Measurements from ENCODE around the gene TNFSF8. TPM values are rescaled to one million over a fixed set of nuclear protein-coding genes. Genes with fewer than 3 reads are reported as not detected.

TNFSF8 gene
- total RNA-seq, 1 donor = not detected

- TF ChIP-seq, protein P1, sequence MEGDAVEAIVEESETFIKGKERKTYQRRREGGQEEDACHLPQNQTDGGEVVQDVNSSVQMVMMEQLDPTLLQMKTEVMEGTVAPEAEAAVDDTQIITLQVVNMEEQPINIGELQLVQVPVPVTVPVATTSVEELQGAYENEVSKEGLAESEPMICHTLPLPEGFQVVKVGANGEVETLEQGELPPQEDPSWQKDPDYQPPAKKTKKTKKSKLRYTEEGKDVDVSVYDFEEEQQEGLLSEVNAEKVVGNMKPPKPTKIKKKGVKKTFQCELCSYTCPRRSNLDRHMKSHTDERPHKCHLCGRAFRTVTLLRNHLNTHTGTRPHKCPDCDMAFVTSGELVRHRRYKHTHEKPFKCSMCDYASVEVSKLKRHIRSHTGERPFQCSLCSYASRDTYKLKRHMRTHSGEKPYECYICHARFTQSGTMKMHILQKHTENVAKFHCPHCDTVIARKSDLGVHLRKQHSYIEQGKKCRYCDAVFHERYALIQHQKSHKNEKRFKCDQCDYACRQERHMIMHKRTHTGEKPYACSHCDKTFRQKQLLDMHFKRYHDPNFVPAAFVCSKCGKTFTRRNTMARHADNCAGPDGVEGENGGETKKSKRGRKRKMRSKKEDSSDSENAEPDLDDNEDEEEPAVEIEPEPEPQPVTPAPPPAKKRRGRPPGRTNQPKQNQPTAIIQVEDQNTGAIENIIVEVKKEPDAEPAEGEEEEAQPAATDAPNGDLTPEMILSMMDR (IDR thresholded peaks at IDR 0.05; ENCODE audit: insufficient read depth, low read length) = no peak
- DNase-seq (ENCODE audit: low read depth) = no peak
- H3K4me3 ChIP-seq (ENCODE audit: low read depth, low read length) = no peak overlapping the region
Observed at GRCh38 chr9:114888607-114889006, 41.8 kb downstream of the TNFSF8 start.

DNA sequence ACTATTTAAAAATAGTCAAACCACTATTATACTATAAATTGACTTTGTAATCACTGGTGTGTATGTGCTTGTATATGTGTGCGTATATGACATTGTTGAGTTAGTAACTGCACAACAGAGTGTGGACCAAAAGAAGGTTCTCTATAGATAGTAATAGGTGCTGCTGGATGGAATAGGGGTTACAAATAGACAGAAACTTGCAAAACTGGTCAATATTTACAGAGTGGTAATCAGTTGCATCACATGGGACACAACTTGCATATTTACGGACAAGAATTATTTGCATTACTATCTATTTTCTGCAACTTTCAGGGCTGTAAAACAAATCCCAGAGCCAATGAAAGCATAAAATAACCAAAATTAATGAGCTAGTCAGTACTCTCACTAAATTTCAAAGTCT lies 42.4 kb downstream of the TNFSF8 start:
- DNase-seq (ENCODE audit: low read depth) = no peak
- H3K4me3 ChIP-seq (ENCODE audit: low read depth, low read length) = no peak overlapping the region
- TF ChIP-seq, protein P1 (IDR thresholded peaks at IDR 0.05; ENCODE audit: insufficient read depth, low read length) = no peak

GRCh38 chr9:114884787-114885452 lies 45.5 kb downstream of the TNFSF8 start:
- no peak overlapping the region for H3K4me3 ChIP-seq (ENCODE audit: low read depth, low read length)
- no peak for DNase-seq (ENCODE audit: low read depth)
- TF ChIP-seq, protein P1 (IDR thresholded peaks at IDR 0.05; ENCODE audit: insufficient read depth, low read length) = no peak

DNA sequence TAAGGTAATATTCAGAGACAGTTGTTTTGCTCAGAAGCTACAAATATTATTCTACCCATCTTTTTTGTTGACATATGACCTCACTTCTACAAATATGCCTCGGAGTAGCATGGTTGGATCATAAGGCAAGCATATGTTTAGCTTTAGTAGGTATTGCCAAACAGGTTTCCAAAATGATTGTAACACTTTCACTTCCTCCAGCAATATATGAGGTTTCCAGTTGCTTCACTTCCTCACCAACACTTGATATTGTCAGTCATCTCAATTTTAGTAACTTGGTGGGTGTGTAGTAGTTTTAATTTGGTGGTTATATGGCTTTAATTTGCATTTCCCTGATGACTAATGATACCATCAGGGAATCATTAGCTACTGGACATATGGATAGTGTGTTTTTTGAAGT lies 46.7 kb downstream of the TNFSF8 start:
- no peak overlapping the region for H3K4me3 ChIP-seq (ENCODE audit: low read depth, low read length)
- TF ChIP-seq, protein P1 (IDR thresholded peaks at IDR 0.05; ENCODE audit: insufficient read depth, low read length) = no peak
- DNase-seq (ENCODE audit: low read depth) = no peak

- no peak overlapping the region for H3K4me3 ChIP-seq (ENCODE audit: low read depth, low read length)
- no peak for DNase-seq (ENCODE audit: low read depth)
- TF ChIP-seq, protein P1 (IDR thresholded peaks at IDR 0.05; ENCODE audit: insufficient read depth, low read length) = no peak
Observed at GRCh38 chr9:114880291-114880745, 50.1 kb downstream of the TNFSF8 start.

GRCh38 chr9:114878879-114879564 lies 51.4 kb downstream of the TNFSF8 start:
- no peak for DNase-seq (ENCODE audit: low read depth)
- TF ChIP-seq, protein P1 (IDR thresholded peaks at IDR 0.05; ENCODE audit: insufficient read depth, low read length) = no peak
- H3K4me3 ChIP-seq (ENCODE audit: low read depth, low read length) = no peak overlapping the region
